SK-N-SH (cell line): ENCODE data around the gene SOBP. TPM values are rescaled to one million over a fixed set of nuclear protein-coding genes. Genes with fewer than 3 reads are reported as not detected.

Experiments used
- CTCF ChIA-PET: fragments of 300-600, 350-600 bp; formaldehyde crosslinking; extraction: SDS; loops from one replicate; lab custom pipeline; 2021; lab: Yijun Ruan, JAX
- POLR2A ChIA-PET: fragments of 350-600 bp; sonication (Branson Sonifier 250); formaldehyde crosslinking; extraction: SDS; loops from one replicate; lab custom pipeline; 2020; ENCODE audit warnings: antibody characterized with exemption, inconsistent platforms; lab: Yijun Ruan, JAX
- DNase-seq: peaks from one replicate; pipeline ENCODE4 v3.0.0; 2012
- H2AFZ ChIP-seq: fragments of 200-600 bp; sonication (generic); 2 replicates; pipeline ENCODE4 v1.8.1; 2016; ENCODE audit warnings: antibody characterized with exemption, mild to moderate bottlenecking, low read depth
- H3F3A ChIP-seq: fragments of 200-600 bp; sonication (generic); replicated peaks from 2 replicates; pipeline ENCODE3; 2016; ENCODE audit warnings: antibody characterized with exemption, mild to moderate bottlenecking; ENCODE audit not compliant: insufficient read depth
- H3K27ac ChIP-seq, 2 experiments: fragments of 200-500 bp in 1 of 2; fragments of 200-600 bp in 1 of 2; sonication (Bioruptor generic) in 1 of 2; sonication (generic), shearing (Covaris generic) in 1 of 2; 2 replicates each; pipeline versions ENCODE4 v1.5.1 to v1.6.1; 2014 to 2016; ENCODE audit warnings: low read depth in 2 of 2, inconsistent platforms in 1 of 2, low read length in 1 of 2, mild to moderate bottlenecking in 1 of 2, mixed read lengths in 1 of 2
- H3K27me3 ChIP-seq: fragments of 200-600 bp; sonication (generic), shearing (Covaris generic); 2 replicates; pipeline ENCODE4 v1.6.1; 2016; ENCODE audit warnings: mixed run types; ENCODE audit not compliant: insufficient read depth
- H3K36me3 ChIP-seq, 2 experiments: fragments of 200-500 bp in 1 of 2; fragments of 200-600 bp in 1 of 2; sonication (Bioruptor generic) in 1 of 2; sonication (generic) in 1 of 2; replicated peaks in 1 of 2; 2 replicates each; pipeline versions ENCODE3 to v1.5.1; 2014 to 2016; ENCODE audit warnings: low read length in 1 of 2, mild to moderate bottlenecking in 1 of 2; ENCODE audit not compliant: insufficient read depth in 2 of 2, control insufficient read depth in 1 of 2
- H3K4me1 ChIP-seq, 2 experiments: fragments of 200-500 bp in 1 of 2; fragments of 200-600 bp in 1 of 2; sonication (Bioruptor generic) in 1 of 2; sonication (generic), shearing (Covaris generic) in 1 of 2; 2 replicates each; pipeline versions ENCODE4 v1.5.1 to v1.6.1; 2014 to 2016; ENCODE audit warnings: low read depth in 1 of 2, low read length in 1 of 2, mixed run types in 1 of 2; ENCODE audit not compliant: insufficient read depth in 2 of 2, control insufficient read depth in 1 of 2
- H3K4me2 ChIP-seq: fragments of 200-600 bp; sonication (generic), shearing (Covaris generic); 2 replicates; pipeline ENCODE4 v1.6.1; 2017; ENCODE audit warnings: mixed run types
- H3K4me3 ChIP-seq, 2 experiments: fragments of 200-500 bp in 1 of 2; fragments of 200-600 bp in 1 of 2; sonication (Bioruptor generic) in 1 of 2; sonication (generic), shearing (Covaris generic) in 1 of 2; 2 replicates each; pipeline versions ENCODE4 v1.5.1 to v1.8.1; 2014 to 2016; ENCODE audit warnings: low read depth in 2 of 2, inconsistent platforms in 1 of 2, low read length in 1 of 2, mild to moderate bottlenecking in 1 of 2, mixed read lengths in 1 of 2, moderate library complexity in 1 of 2
- H3K79me2 ChIP-seq: fragments of 200-600 bp; sonication (generic); 2 replicates; pipeline ENCODE4 v1.8.1; 2017; ENCODE audit warnings: mild to moderate bottlenecking; ENCODE audit not compliant: insufficient read depth
- H3K9ac ChIP-seq: fragments of 200-600 bp; sonication (generic); 2 replicates; pipeline ENCODE4 v1.6.1; 2017; ENCODE audit warnings: mixed run types
- H3K9me2 ChIP-seq: fragments of 200-600 bp; sonication (generic); 2 replicates; pipeline ENCODE4 v1.6.1; 2017; ENCODE audit warnings: mixed run types
- H3K9me3 ChIP-seq: fragments of 200-600 bp; sonication (generic); 2 replicates; pipeline ENCODE4 v1.6.1; 2017; ENCODE audit warnings: mixed run types, mild to moderate bottlenecking, moderate library complexity
- H4K20me1 ChIP-seq: fragments of 200-600 bp; sonication (generic); 2 replicates; pipeline ENCODE4 v1.6.1; 2017; ENCODE audit warnings: mild to moderate bottlenecking, mixed run types; ENCODE audit not compliant: insufficient read depth
- ELF1 ChIP-seq: IDR thresholded peaks from 2 replicates; pipeline ENCODE4 v1.4.0; 2012
- FOSL2 ChIP-seq: IDR thresholded peaks from 2 replicates; pipeline ENCODE4 v1.4.0; 2012; ENCODE audit warnings: low read depth, mild to moderate bottlenecking, moderate library complexity, borderline replicate concordance
- FOXM1 ChIP-seq: IDR thresholded peaks from 2 replicates; pipeline ENCODE4 v1.4.0; 2012; ENCODE audit warnings: low read depth, mild to moderate bottlenecking
- GATA2 ChIP-seq: sonication (generic); formaldehyde crosslinking; IDR thresholded peaks from 2 replicates; pipeline ENCODE4 v1.5.0; 2020; ENCODE audit warnings: mild to moderate bottlenecking, missing genetic modification reagents
- NRF1 ChIP-seq: IDR thresholded peaks from 2 replicates; pipeline ENCODE4 v1.6.1; 2012; ENCODE audit warnings: low read depth, mild to moderate bottlenecking, low read length
- RCOR1 ChIP-seq: fragments of 150-350 bp; IDR thresholded peaks from 2 replicates; pipeline ENCODE4 v1.6.1; 2017; ENCODE audit warnings: antibody characterized with exemption, low read length
- SIN3A ChIP-seq: IDR thresholded peaks from 2 replicates; pipeline ENCODE4 v1.6.1; 2012; ENCODE audit warnings: low read depth, mild to moderate bottlenecking, low read length, moderate library complexity, borderline replicate concordance
- TCF12 ChIP-seq: IDR thresholded peaks from 2 replicates; pipeline ENCODE4 v1.4.0; 2012
- TEAD4 ChIP-seq: IDR thresholded peaks from 2 replicates; pipeline ENCODE4 v1.4.0; 2012; ENCODE audit warnings: mild to moderate bottlenecking, borderline replicate concordance; ENCODE audit not compliant: insufficient read depth
- WGBS: methylation state at CpG from one replicate; pipeline ENCODE4 v1.1.6; 2017; ENCODE audit warnings: low lambda C conversion rate; 5-methylcytosine and 5-hydroxymethylcytosine counted together
- polyA plus RNA-seq, 3 experiments: library from polyadenylated mRNA; depleted of rRNA; stranded (reverse); fragments of >200 nt; gene quantifications; 2 replicates each; pipeline ENCODE4 v1.2.3, GENCODE V29; 2012
- TF ChIP-seq, protein P1 (sequence below): fragments of 150-350 bp; IDR thresholded peaks from 2 replicates; pipeline ENCODE4 v1.6.1; 2017; ENCODE audit warnings: antibody characterized with exemption, low read length, low read depth, borderline replicate concordance
- TF ChIP-seq, protein P2 (sequence below): IDR thresholded peaks from 2 replicates; pipeline ENCODE4 v1.6.1; 2012; ENCODE audit warnings: mild to moderate bottlenecking, low read depth, low read length, moderate library complexity

Gene SOBP
- polyA plus RNA-seq, 1 of the 3 experiments (the other 2 are of a cell fraction) = 0.61 TPM

DNA sequence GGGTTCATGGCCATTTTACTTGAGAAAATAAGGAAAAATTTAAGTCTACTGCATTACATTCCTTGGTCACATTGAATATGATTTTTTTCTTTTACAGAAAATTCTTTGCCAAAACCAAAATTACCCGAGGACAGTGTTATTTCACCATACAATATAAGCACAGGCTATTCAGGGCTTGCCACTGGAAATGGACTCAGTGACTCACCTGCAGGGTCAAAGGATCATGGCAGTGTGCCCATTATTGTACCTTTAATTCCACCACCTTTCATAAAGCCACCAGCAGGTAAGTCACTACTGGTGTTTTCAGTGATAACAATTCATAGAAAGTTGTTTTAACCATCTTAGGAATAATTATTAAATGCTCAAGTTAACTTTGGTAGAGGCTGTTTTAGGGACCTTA, 16.2 kb downstream of the SOBP start:
- no peak for DNase-seq
- Histone ChIP-seq H3K9me3 (no peaks in the 10 kb centered on the region), H3K36me3 (no peaks in the 10 kb centered on the region), H3K79me2 (no peaks in the 10 kb centered on the region), H3K4me2 (no peak overlapping the region), H3K4me1 (no peaks in the 10 kb centered on the region; a peak in 2 of 4 replicates), H2AFZ (no peak overlapping the region), H3K9me2 (no peaks in the 10 kb centered on the region), H3K27ac (no peak overlapping the region), H3F3A (peaks cover 4% of the 10 kb centered on the region), H3K27me3 (no peaks in the 10 kb centered on the region), H3K9ac (no peak overlapping the region), H3K4me3 (no peak overlapping the region), H4K20me1 (no peaks in the 10 kb centered on the region)
- 67% methylated on average over 1 of the region's 1 CpG for WGBS
- POLR2A ChIA-PET = no interaction called here
- CTCF ChIA-PET = interaction anchor here (1.2 to 1.3 kb wide), 2 partner anchors 11 to 18 kb away, joined by 3 to 4 read pairs; no protein-coding TSS in a partner anchor
- TF ChIP-seq ELF1 (no peak), SIN3A (no peak)

DNA sequence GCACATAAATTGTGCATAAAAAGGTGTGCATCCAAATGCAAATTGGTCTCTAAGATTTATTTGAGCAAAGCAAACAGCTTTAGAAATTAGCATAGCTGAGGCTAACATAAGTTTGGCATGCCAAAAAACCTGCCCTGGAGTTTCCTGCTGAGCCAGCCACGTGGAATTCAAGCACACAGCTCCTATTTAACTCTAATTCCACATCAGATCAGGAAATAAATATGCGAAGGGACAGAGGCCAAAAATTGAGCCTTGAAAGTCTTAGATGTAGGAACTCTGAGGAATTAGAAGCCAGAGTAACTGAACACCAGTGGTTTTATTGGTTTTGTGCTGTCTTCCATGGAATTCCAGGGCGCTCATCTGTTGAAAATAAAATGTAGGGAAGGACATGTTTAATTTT, 19.6 kb downstream of the SOBP start:
- Histone ChIP-seq H3K9me2 (no peaks in the 10 kb centered on the region), H3K79me2 (no peaks in the 10 kb centered on the region), H2AFZ (no peak overlapping the region), H3K4me3 (no peak overlapping the region), H3K4me1 (peaks cover 0 to 5% of the 10 kb centered on the region in 2 experiments; a peak in 2 of 4 replicates), H3F3A (no peaks in the 10 kb centered on the region), H3K9ac (no peak overlapping the region), H3K27ac (no peak overlapping the region), H4K20me1 (no peaks in the 10 kb centered on the region), H3K4me2 (no peak overlapping the region), H3K9me3 (peaks cover 3% of the 10 kb centered on the region), H3K36me3 (peaks cover 3 to 7% of the 10 kb centered on the region in 2 experiments), H3K27me3 (no peaks in the 10 kb centered on the region)
- DNase-seq = no peak
- CTCF ChIA-PET = interaction anchor here (0.7 to 1.0 kb wide), 2 partner anchors 162 to 165 kb away, joined by 3 read pairs; no protein-coding TSS in a partner anchor
- POLR2A ChIA-PET = no interaction called here
- TF ChIP-seq GATA2 (CRISPR knock-in tag) = no peak
- TF ChIP-seq FOXM1 = no peak
- TF ChIP-seq, protein P1, sequence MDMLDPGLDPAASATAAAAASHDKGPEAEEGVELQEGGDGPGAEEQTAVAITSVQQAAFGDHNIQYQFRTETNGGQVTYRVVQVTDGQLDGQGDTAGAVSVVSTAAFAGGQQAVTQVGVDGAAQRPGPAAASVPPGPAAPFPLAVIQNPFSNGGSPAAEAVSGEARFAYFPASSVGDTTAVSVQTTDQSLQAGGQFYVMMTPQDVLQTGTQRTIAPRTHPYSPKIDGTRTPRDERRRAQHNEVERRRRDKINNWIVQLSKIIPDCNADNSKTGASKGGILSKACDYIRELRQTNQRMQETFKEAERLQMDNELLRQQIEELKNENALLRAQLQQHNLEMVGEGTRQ = no peak
- no peak for TF ChIP-seq RCOR1
- no peak for TF ChIP-seq FOSL2
- TF ChIP-seq TEAD4 = no peak
- TF ChIP-seq NRF1 = no peak
- TF ChIP-seq, protein P2, sequence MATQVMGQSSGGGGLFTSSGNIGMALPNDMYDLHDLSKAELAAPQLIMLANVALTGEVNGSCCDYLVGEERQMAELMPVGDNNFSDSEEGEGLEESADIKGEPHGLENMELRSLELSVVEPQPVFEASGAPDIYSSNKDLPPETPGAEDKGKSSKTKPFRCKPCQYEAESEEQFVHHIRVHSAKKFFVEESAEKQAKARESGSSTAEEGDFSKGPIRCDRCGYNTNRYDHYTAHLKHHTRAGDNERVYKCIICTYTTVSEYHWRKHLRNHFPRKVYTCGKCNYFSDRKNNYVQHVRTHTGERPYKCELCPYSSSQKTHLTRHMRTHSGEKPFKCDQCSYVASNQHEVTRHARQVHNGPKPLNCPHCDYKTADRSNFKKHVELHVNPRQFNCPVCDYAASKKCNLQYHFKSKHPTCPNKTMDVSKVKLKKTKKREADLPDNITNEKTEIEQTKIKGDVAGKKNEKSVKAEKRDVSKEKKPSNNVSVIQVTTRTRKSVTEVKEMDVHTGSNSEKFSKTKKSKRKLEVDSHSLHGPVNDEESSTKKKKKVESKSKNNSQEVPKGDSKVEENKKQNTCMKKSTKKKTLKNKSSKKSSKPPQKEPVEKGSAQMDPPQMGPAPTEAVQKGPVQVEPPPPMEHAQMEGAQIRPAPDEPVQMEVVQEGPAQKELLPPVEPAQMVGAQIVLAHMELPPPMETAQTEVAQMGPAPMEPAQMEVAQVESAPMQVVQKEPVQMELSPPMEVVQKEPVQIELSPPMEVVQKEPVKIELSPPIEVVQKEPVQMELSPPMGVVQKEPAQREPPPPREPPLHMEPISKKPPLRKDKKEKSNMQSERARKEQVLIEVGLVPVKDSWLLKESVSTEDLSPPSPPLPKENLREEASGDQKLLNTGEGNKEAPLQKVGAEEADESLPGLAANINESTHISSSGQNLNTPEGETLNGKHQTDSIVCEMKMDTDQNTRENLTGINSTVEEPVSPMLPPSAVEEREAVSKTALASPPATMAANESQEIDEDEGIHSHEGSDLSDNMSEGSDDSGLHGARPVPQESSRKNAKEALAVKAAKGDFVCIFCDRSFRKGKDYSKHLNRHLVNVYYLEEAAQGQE = no peak
- TF ChIP-seq TCF12 = no peak
- WGBS = 49% methylated on average over 3 of the region's 3 CpGs
